IMR-90 (cell line): ENCODE measurements around the gene TLL1. TPM values are rescaled to one million over a fixed set of nuclear protein-coding genes. Genes with fewer than 3 reads are reported as not detected.

Source experiments
- ATAC-seq: fragments of 200-7000 bp; cut with Tn5 transposase; 2 replicates; pipeline ENCODE4 v1.9.1; 2020; ENCODE audit warnings: low read depth, mild to moderate bottlenecking, moderate library complexity
- BruUV-seq: library from RNA; stranded (reverse); fragments of 400-500 nt; replicated peaks from 2 replicates; lab custom pipeline; 2021; lab: Mats Ljungman, UMichigan
- CTCF ChIA-PET: fragments of 300-600 bp; formaldehyde crosslinking; extraction: SDS; loops from one replicate; lab custom pipeline; 2021; ENCODE audit warnings: antibody characterized with exemption; lab: Yijun Ruan, JAX
- POLR2A ChIA-PET: fragments of 300-600 bp; sonication (Branson Sonifier 250); formaldehyde crosslinking; loops from one replicate; lab custom pipeline; 2022; ENCODE audit warnings: antibody characterized with exemption; ENCODE audit not compliant: unreplicated experiment; lab: Charles Lee
- DNase-seq: peaks from one replicate; pipeline ENCODE4 v3.0.0; 2013
- H2AFZ ChIP-seq: replicated peaks from 2 replicates; pipeline ENCODE3; 2013; ENCODE audit warnings: low read length, mild to moderate bottlenecking; ENCODE audit not compliant: poor library complexity
- H2AK5ac ChIP-seq: 2 replicates; pipeline ENCODE4 v1.6.1; 2013; ENCODE audit warnings: low read depth, low read length, inconsistent platforms
- H2AK9ac ChIP-seq: replicated peaks from 2 replicates; pipeline ENCODE3; 2013; ENCODE audit warnings: mild to moderate bottlenecking, low read depth, low read length, moderate library complexity; ENCODE audit not compliant: poor library complexity
- H2BK120ac ChIP-seq: 2 replicates; pipeline ENCODE4 v1.6.1; 2013; ENCODE audit warnings: low read depth, low read length, inconsistent platforms
- H2BK15ac ChIP-seq: 3 replicates; pipeline ENCODE4 v1.6.1; 2013; ENCODE audit warnings: low read depth, low read length, inconsistent platforms
- H2BK20ac ChIP-seq: 2 replicates; pipeline ENCODE4 v1.6.1; 2013; ENCODE audit warnings: low read depth, mild to moderate bottlenecking, inconsistent platforms, low read length, moderate library complexity
- H2BK5ac ChIP-seq: 2 replicates; pipeline ENCODE4 v1.6.1; 2013; ENCODE audit warnings: mild to moderate bottlenecking, low read depth, low read length, inconsistent platforms; ENCODE audit not compliant: poor library complexity, severe bottlenecking
- H3K14ac ChIP-seq: replicated peaks from 2 replicates; pipeline ENCODE4 v1.6.1; 2013; ENCODE audit warnings: low read depth, low read length, inconsistent platforms
- H3K18ac ChIP-seq: 2 replicates; pipeline ENCODE4 v1.6.1; 2013; ENCODE audit warnings: low read depth, low read length, control low read depth
- H3K23ac ChIP-seq: 2 replicates; pipeline ENCODE4 v1.6.1; 2013; ENCODE audit warnings: low read depth, low read length, inconsistent platforms
- H3K27ac ChIP-seq: 2 replicates; pipeline ENCODE4 v1.5.1; 2013; ENCODE audit warnings: mild to moderate bottlenecking, control low read depth, low read length; ENCODE audit not compliant: insufficient read depth
- H3K27me3 ChIP-seq: 2 replicates; pipeline ENCODE4 v1.6.1; 2013; ENCODE audit warnings: low read length; ENCODE audit not compliant: control insufficient read depth, insufficient read depth
- H3K36me3 ChIP-seq: 2 replicates; pipeline ENCODE4 v1.6.1; 2013; ENCODE audit warnings: low read length, mixed read lengths; ENCODE audit not compliant: control insufficient read depth, insufficient read depth
- H3K4ac ChIP-seq: 2 replicates; pipeline ENCODE4 v1.6.1; 2013; ENCODE audit warnings: low read depth, low read length, inconsistent platforms
- H3K4me1 ChIP-seq: 2 replicates; pipeline ENCODE4 v1.6.1; 2013; ENCODE audit warnings: low read length, mixed read lengths; ENCODE audit not compliant: control insufficient read depth, insufficient read depth
- H3K4me2 ChIP-seq: 2 replicates; pipeline ENCODE4 v1.6.1; 2013; ENCODE audit warnings: low read depth, mild to moderate bottlenecking, control low read depth, low read length, moderate library complexity
- H3K4me3 ChIP-seq: 2 replicates; pipeline ENCODE4 v1.5.1; 2013; ENCODE audit warnings: low read depth, mild to moderate bottlenecking, control low read depth, low read length, moderate library complexity; ENCODE audit not compliant: insufficient read depth
- H3K56ac ChIP-seq: 2 replicates; pipeline ENCODE4 v1.6.1; 2013; ENCODE audit warnings: low read length, inconsistent platforms; ENCODE audit not compliant: insufficient read depth; ENCODE audit errors: extremely low read depth
- H3K79me1 ChIP-seq, 2 experiments: 2 replicates each; pipeline ENCODE4 v1.6.1; 2013; ENCODE audit warnings: low read length in 2 of 2, inconsistent platforms in 1 of 2, low read depth in 1 of 2
- H3K9ac ChIP-seq: 2 replicates; pipeline ENCODE4 v1.6.1; 2013; ENCODE audit warnings: low read depth, low read length, control low read depth
- H3K9me1 ChIP-seq: 2 replicates; pipeline ENCODE4 v1.6.1; 2013; ENCODE audit warnings: low read length, inconsistent platforms; ENCODE audit not compliant: insufficient read depth
- H3K9me3 ChIP-seq: 2 replicates; pipeline ENCODE4 v1.6.1; 2013; ENCODE audit warnings: low read length; ENCODE audit not compliant: control insufficient read depth, insufficient read depth
- H4K20me1 ChIP-seq: 2 replicates; pipeline ENCODE4 v1.6.1; 2013; ENCODE audit warnings: low read length, inconsistent platforms; ENCODE audit not compliant: insufficient read depth
- H4K5ac ChIP-seq: 2 replicates; pipeline ENCODE4 v1.6.1; 2013; ENCODE audit warnings: mild to moderate bottlenecking, low read depth, low read length, control low read depth
- H4K8ac ChIP-seq, 2 experiments: 2 replicates each; pipeline ENCODE4 v1.6.1; 2013; ENCODE audit warnings: low read depth in 2 of 2, low read length in 2 of 2, control low read depth in 1 of 2, inconsistent platforms in 1 of 2
- H4K91ac ChIP-seq: 2 replicates; pipeline ENCODE4 v1.6.1; 2013; ENCODE audit warnings: low read depth, low read length, inconsistent platforms; ENCODE audit not compliant: insufficient read depth
- BHLHE40 ChIP-seq: fragments of 150-350 bp; IDR thresholded peaks from 2 replicates; pipeline ENCODE4 v1.6.1; 2016; ENCODE audit warnings: mild to moderate bottlenecking, low read depth, low read length
- CHD1 ChIP-seq: IDR thresholded peaks from 2 replicates; pipeline ENCODE4 v1.6.1; 2012; ENCODE audit warnings: low read depth, low read length, improper control_type of control experiment
- FOS ChIP-seq: fragments of 150-350 bp; IDR thresholded peaks from 2 replicates; pipeline ENCODE4 v1.6.1; 2016; ENCODE audit warnings: low read depth, low read length
- MAFK ChIP-seq: IDR thresholded peaks from 2 replicates; pipeline ENCODE4 v1.6.1; 2012; ENCODE audit warnings: low read depth, low read length, improper control_type of control experiment
- MAZ ChIP-seq: IDR thresholded peaks from 2 replicates; pipeline ENCODE4 v1.6.1; 2012; ENCODE audit warnings: low read depth, mild to moderate bottlenecking, low read length, improper control_type of control experiment, moderate library complexity, borderline replicate concordance
- NFE2L2 ChIP-seq: fragments of 150-350 bp; IDR thresholded peaks from 2 replicates; pipeline ENCODE4 v1.6.1; 2016; ENCODE audit warnings: low read depth, mild to moderate bottlenecking, low read length
- RAD21 ChIP-seq: IDR thresholded peaks from 2 replicates; pipeline ENCODE4 v1.6.1; 2012; ENCODE audit warnings: low read length, improper control_type of control experiment
- RCOR1 ChIP-seq: IDR thresholded peaks from 2 replicates; pipeline ENCODE4 v1.6.1; 2012; ENCODE audit warnings: mild to moderate bottlenecking, low read length, improper control_type of control experiment; ENCODE audit not compliant: insufficient replicate concordance
- RFX5 ChIP-seq: IDR thresholded peaks from 2 replicates; pipeline ENCODE4 v1.8.0; 2012; ENCODE audit warnings: low read depth, mild to moderate bottlenecking, low read length, moderate library complexity
- WGBS, 2 experiments: methylation state at CpG; one replicate each; pipeline versions ENCODE4 v1.1.5 to v1.1.7; 2013; ENCODE audit warnings: missing lambda C conversion rate in 2 of 2; ENCODE audit not compliant: insufficient read length in 1 of 2; ENCODE audit errors: extremely low coverage in 2 of 2; 5-methylcytosine and 5-hydroxymethylcytosine counted together
- dilution Hi-C: fragments of 300-500 bp; cut with HindIII; formaldehyde crosslinking; loops from one replicate; pipeline ENCODE4 v1.14.3; 2018; ENCODE audit warnings: low sequenced_read_pairs; ENCODE audit not compliant: unreplicated experiment
- in situ Hi-C: fragments of 300-500 bp; cut with MboI; formaldehyde crosslinking; loops from 3 replicates; pipeline ENCODE4 v1.14.3; 2019; ENCODE audit warnings: low sequenced_read_pairs, inconsistent platforms, mixed read lengths
- intact Hi-C: fragments of 100-400 bp; cut with micrococcal nuclease; formaldehyde crosslinking; loops from 2 replicates; pipeline ENCODE4 v1.10.0; 2022
- polyA plus RNA-seq, 3 experiments: library from polyadenylated mRNA; depleted of rRNA; stranded (reverse); fragments of >200 nt; gene quantifications; 2 replicates each; pipeline ENCODE4 v1.2.3, GENCODE V29; 2012; ENCODE audit warnings: low replicate concordance in 1 of 3
- total RNA-seq: library from RNA; depleted of rRNA; stranded (reverse); fragments of >200 nt; gene quantifications from 2 replicates; pipeline ENCODE4 v1.2.3, GENCODE V29; 2012

Gene TLL1
- total and polyA plus RNA-seq, 2 of the 4 experiments (the other 2 are of a cell fraction), result not detected

DNA sequence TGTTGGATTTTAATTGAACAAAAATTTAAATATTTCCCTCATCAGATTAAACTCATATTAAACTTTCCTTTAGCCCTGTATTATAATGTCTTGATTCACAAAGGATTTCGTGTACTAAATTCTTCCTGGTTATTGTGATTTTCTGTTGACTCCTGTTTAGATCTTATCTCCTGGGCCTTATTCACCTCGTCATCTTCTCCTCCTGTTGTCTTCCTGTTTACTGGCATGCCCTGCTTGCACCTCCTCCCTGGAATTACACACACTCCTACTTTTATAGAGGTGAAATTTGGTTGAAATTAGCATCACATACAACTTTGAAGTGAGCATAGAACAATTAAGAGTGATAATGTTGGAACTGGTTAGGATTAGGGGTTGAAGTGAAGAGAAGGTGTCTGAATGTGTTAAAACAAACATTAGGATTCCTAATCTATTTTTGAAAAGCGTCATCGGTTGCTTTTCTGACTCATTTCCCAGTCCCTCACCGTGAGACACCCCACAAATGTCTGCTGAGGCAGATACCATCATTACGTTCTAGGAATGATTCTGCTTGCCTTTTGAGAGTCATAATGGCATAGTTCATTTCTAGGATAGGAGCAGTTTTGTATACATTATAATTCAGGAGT lies 32.5 kb downstream of the TLL1 start:
- Histone ChIP-seq H2AK5ac (no peak overlapping the region), H3K4me3 (no peak overlapping the region), H2BK5ac (no peak overlapping the region), H3K56ac (no peak overlapping the region), H4K20me1 (no peaks in the 10 kb centered on the region), H2BK120ac (no peak overlapping the region), H4K8ac (no peak overlapping the region), H3K36me3 (no peaks in the 10 kb centered on the region), H3K9me1 (no peaks in the 10 kb centered on the region), H2AFZ (no peak overlapping the region), H3K9me3 (0 out of 2 replicates have a peak, but pooled peaks cover 1% of the 10 kb centered on the region), H3K18ac (no peak overlapping the region), H3K4me1 (no peaks in the 10 kb centered on the region), H3K79me1 (no peaks in the 10 kb centered on the region), H3K23ac (no peak overlapping the region), H3K4me2 (no peak overlapping the region), H4K5ac (no peak overlapping the region), H2BK15ac (no peak overlapping the region), H3K27ac (no peak overlapping the region), H2BK20ac (no peak overlapping the region), H3K14ac (no peak overlapping the region), H4K91ac (no peak overlapping the region), H2AK9ac (no peak overlapping the region), H3K27me3 (no peaks in the 10 kb centered on the region), H3K4ac (no peak overlapping the region), H3K9ac (no peak overlapping the region)
- dilution Hi-C loops (no loop called here), in situ Hi-C loops (no loop called here), intact Hi-C loops (no loop called here)
- POLR2A ChIA-PET, result no interaction called here
- DNase-seq (no peak), ATAC-seq (no peak)
- CTCF ChIA-PET, result no interaction called here
- no CpG with 5 or more reads among the region's 6 CpGs for WGBS, 2 experiments
- no peak for TF ChIP-seq MAFK
- no peak for TF ChIP-seq RFX5
- TF ChIP-seq RCOR1, result no peak
- TF ChIP-seq CHD1, result no peak
- TF ChIP-seq NFE2L2, result no peak
- TF ChIP-seq FOS, result no peak
- no peak for TF ChIP-seq RAD21
- TF ChIP-seq MAZ, result no peak
- TF ChIP-seq BHLHE40, result no peak
- BruUV-seq, result no TSS peak
